IMR-90 (cell line): ENCODE data around the gene SEC22B. TPM values are rescaled to one million over a fixed set of nuclear protein-coding genes. Genes with fewer than 3 reads are reported as not detected.
"Not testable (repeated sequence)": the region's sequence is repeated elsewhere in the genome, so short reads cannot be mapped to it uniquely, and the experiment has no call there.

Source experiments
- ATAC-seq: fragments of 200-7000 bp; cut with Tn5 transposase; 2 replicates; pipeline ENCODE4 v1.9.1; 2020; ENCODE audit warnings: low read depth, mild to moderate bottlenecking, moderate library complexity
- BruUV-seq: library from RNA; stranded (reverse); fragments of 400-500 nt; replicated peaks from 2 replicates; lab custom pipeline; 2021; lab: Mats Ljungman, UMichigan
- CTCF ChIA-PET: fragments of 300-600 bp; formaldehyde crosslinking; extraction: SDS; loops from one replicate; lab custom pipeline; 2021; ENCODE audit warnings: antibody characterized with exemption; lab: Yijun Ruan, JAX
- POLR2A ChIA-PET: fragments of 300-600 bp; sonication (Branson Sonifier 250); formaldehyde crosslinking; loops from one replicate; lab custom pipeline; 2022; ENCODE audit warnings: antibody characterized with exemption; ENCODE audit not compliant: unreplicated experiment; lab: Charles Lee
- DNase-seq: peaks from one replicate; pipeline ENCODE4 v3.0.0; 2013
- H2AFZ ChIP-seq: replicated peaks from 2 replicates; pipeline ENCODE3; 2013; ENCODE audit warnings: low read length, mild to moderate bottlenecking; ENCODE audit not compliant: poor library complexity
- H2AK5ac ChIP-seq: 2 replicates; pipeline ENCODE4 v1.6.1; 2013; ENCODE audit warnings: low read depth, low read length, inconsistent platforms
- H2AK9ac ChIP-seq: replicated peaks from 2 replicates; pipeline ENCODE3; 2013; ENCODE audit warnings: mild to moderate bottlenecking, low read depth, low read length, moderate library complexity; ENCODE audit not compliant: poor library complexity
- H2BK120ac ChIP-seq: 2 replicates; pipeline ENCODE4 v1.6.1; 2013; ENCODE audit warnings: low read depth, low read length, inconsistent platforms
- H2BK15ac ChIP-seq: 3 replicates; pipeline ENCODE4 v1.6.1; 2013; ENCODE audit warnings: low read depth, low read length, inconsistent platforms
- H2BK20ac ChIP-seq: 2 replicates; pipeline ENCODE4 v1.6.1; 2013; ENCODE audit warnings: low read depth, mild to moderate bottlenecking, inconsistent platforms, low read length, moderate library complexity
- H2BK5ac ChIP-seq: 2 replicates; pipeline ENCODE4 v1.6.1; 2013; ENCODE audit warnings: mild to moderate bottlenecking, low read depth, low read length, inconsistent platforms; ENCODE audit not compliant: poor library complexity, severe bottlenecking
- H3K14ac ChIP-seq: replicated peaks from 2 replicates; pipeline ENCODE4 v1.6.1; 2013; ENCODE audit warnings: low read depth, low read length, inconsistent platforms
- H3K18ac ChIP-seq: 2 replicates; pipeline ENCODE4 v1.6.1; 2013; ENCODE audit warnings: low read depth, low read length, control low read depth
- H3K23ac ChIP-seq: 2 replicates; pipeline ENCODE4 v1.6.1; 2013; ENCODE audit warnings: low read depth, low read length, inconsistent platforms
- H3K27ac ChIP-seq: 2 replicates; pipeline ENCODE4 v1.5.1; 2013; ENCODE audit warnings: mild to moderate bottlenecking, control low read depth, low read length; ENCODE audit not compliant: insufficient read depth
- H3K27me3 ChIP-seq: 2 replicates; pipeline ENCODE4 v1.6.1; 2013; ENCODE audit warnings: low read length; ENCODE audit not compliant: control insufficient read depth, insufficient read depth
- H3K36me3 ChIP-seq: 2 replicates; pipeline ENCODE4 v1.6.1; 2013; ENCODE audit warnings: low read length, mixed read lengths; ENCODE audit not compliant: control insufficient read depth, insufficient read depth
- H3K4ac ChIP-seq: 2 replicates; pipeline ENCODE4 v1.6.1; 2013; ENCODE audit warnings: low read depth, low read length, inconsistent platforms
- H3K4me1 ChIP-seq: 2 replicates; pipeline ENCODE4 v1.6.1; 2013; ENCODE audit warnings: low read length, mixed read lengths; ENCODE audit not compliant: control insufficient read depth, insufficient read depth
- H3K4me2 ChIP-seq: 2 replicates; pipeline ENCODE4 v1.6.1; 2013; ENCODE audit warnings: low read depth, mild to moderate bottlenecking, control low read depth, low read length, moderate library complexity
- H3K4me3 ChIP-seq: 2 replicates; pipeline ENCODE4 v1.5.1; 2013; ENCODE audit warnings: low read depth, mild to moderate bottlenecking, control low read depth, low read length, moderate library complexity; ENCODE audit not compliant: insufficient read depth
- H3K56ac ChIP-seq: 2 replicates; pipeline ENCODE4 v1.6.1; 2013; ENCODE audit warnings: low read length, inconsistent platforms; ENCODE audit not compliant: insufficient read depth; ENCODE audit errors: extremely low read depth
- H3K79me1 ChIP-seq, 2 experiments: 2 replicates each; pipeline ENCODE4 v1.6.1; 2013; ENCODE audit warnings: low read length in 2 of 2, inconsistent platforms in 1 of 2, low read depth in 1 of 2
- H3K9ac ChIP-seq: 2 replicates; pipeline ENCODE4 v1.6.1; 2013; ENCODE audit warnings: low read depth, low read length, control low read depth
- H3K9me1 ChIP-seq: 2 replicates; pipeline ENCODE4 v1.6.1; 2013; ENCODE audit warnings: low read length, inconsistent platforms; ENCODE audit not compliant: insufficient read depth
- H3K9me3 ChIP-seq: 2 replicates; pipeline ENCODE4 v1.6.1; 2013; ENCODE audit warnings: low read length; ENCODE audit not compliant: control insufficient read depth, insufficient read depth
- H4K20me1 ChIP-seq: 2 replicates; pipeline ENCODE4 v1.6.1; 2013; ENCODE audit warnings: low read length, inconsistent platforms; ENCODE audit not compliant: insufficient read depth
- H4K5ac ChIP-seq: 2 replicates; pipeline ENCODE4 v1.6.1; 2013; ENCODE audit warnings: mild to moderate bottlenecking, low read depth, low read length, control low read depth
- H4K8ac ChIP-seq, 2 experiments: 2 replicates each; pipeline ENCODE4 v1.6.1; 2013; ENCODE audit warnings: low read depth in 2 of 2, low read length in 2 of 2, control low read depth in 1 of 2, inconsistent platforms in 1 of 2
- H4K91ac ChIP-seq: 2 replicates; pipeline ENCODE4 v1.6.1; 2013; ENCODE audit warnings: low read depth, low read length, inconsistent platforms; ENCODE audit not compliant: insufficient read depth
- WGBS, 2 experiments: methylation state at CpG; one replicate each; pipeline versions ENCODE4 v1.1.5 to v1.1.7; 2013; ENCODE audit warnings: missing lambda C conversion rate in 2 of 2; ENCODE audit not compliant: insufficient read length in 1 of 2; ENCODE audit errors: extremely low coverage in 2 of 2; 5-methylcytosine and 5-hydroxymethylcytosine counted together
- dilution Hi-C: fragments of 300-500 bp; cut with HindIII; formaldehyde crosslinking; loops from one replicate; pipeline ENCODE4 v1.14.3; 2018; ENCODE audit warnings: low sequenced_read_pairs; ENCODE audit not compliant: unreplicated experiment
- in situ Hi-C: fragments of 300-500 bp; cut with MboI; formaldehyde crosslinking; loops from 3 replicates; pipeline ENCODE4 v1.14.3; 2019; ENCODE audit warnings: low sequenced_read_pairs, inconsistent platforms, mixed read lengths
- intact Hi-C: fragments of 100-400 bp; cut with micrococcal nuclease; formaldehyde crosslinking; loops from 2 replicates; pipeline ENCODE4 v1.10.0; 2022
- polyA plus RNA-seq, 3 experiments: library from polyadenylated mRNA; depleted of rRNA; stranded (reverse); fragments of >200 nt; gene quantifications; 2 replicates each; pipeline ENCODE4 v1.2.3, GENCODE V29; 2012; ENCODE audit warnings: low replicate concordance in 1 of 3
- total RNA-seq: library from RNA; depleted of rRNA; stranded (reverse); fragments of >200 nt; gene quantifications from 2 replicates; pipeline ENCODE4 v1.2.3, GENCODE V29; 2012

The SEC22B gene
- total and polyA plus RNA-seq, 2 of the 4 experiments (the other 2 are of a cell fraction), result 35.9 to 57.4 TPM

DNA sequence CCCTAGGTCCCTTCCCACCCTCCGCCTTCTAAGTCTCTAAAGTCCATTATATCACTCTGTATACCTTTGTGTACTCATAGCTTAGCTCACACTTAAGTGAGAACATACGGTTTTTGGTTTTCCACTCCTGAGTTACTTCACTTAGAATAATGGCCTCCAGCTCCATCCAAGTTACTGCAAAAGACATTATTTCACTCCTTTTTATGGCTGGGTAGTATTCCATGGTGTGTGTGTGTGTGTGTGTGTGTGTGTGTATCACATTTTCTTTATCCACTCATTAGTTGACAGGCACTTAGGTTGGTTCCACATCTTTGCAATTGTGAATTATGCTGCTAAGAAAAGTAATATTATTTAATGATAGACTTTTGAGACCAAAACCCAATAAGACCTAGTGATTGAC lies 1.7 kb upstream of the SEC22B start:
- H3K9me1 ChIP-seq, H3K27me3 ChIP-seq, H3K9ac ChIP-seq, H3K4me3 ChIP-seq, dilution Hi-C loops, H4K20me1 ChIP-seq, ATAC-seq, POLR2A ChIA-PET, in situ Hi-C loops, H3K9me3 ChIP-seq, intact Hi-C loops, CTCF ChIA-PET, H2BK15ac ChIP-seq, H2AFZ ChIP-seq, H2AK9ac ChIP-seq, H3K36me3 ChIP-seq, DNase-seq, H3K4me2 ChIP-seq, H3K56ac ChIP-seq, H4K91ac ChIP-seq, H3K14ac ChIP-seq, BruUV-seq, H2AK5ac ChIP-seq: not testable (repeated sequence)
- H3K4me1 ChIP-seq, result peaks cover 12% of the 10 kb centered on the region
- H3K79me1 ChIP-seq, result peaks cover 0 to 12% of the 10 kb centered on the region in 2 experiments; a peak in 1 of 4 replicates
- H3K4ac ChIP-seq, result peak overlapping the region; percentile 19; the same call in 1 of the 2 replicates
- peak overlapping the region; percentile 99; the same call in 1 of the 2 replicates for H3K18ac ChIP-seq
- peak overlapping the region in 1 of 2 experiments; percentile 90; a peak in 2 of 4 replicates for H4K8ac ChIP-seq
- WGBS, 2 experiments, result 100% methylated on average over 1 of the region's 2 CpGs; no CpG with 5 or more reads in 1 of the 2 experiments
- H3K23ac ChIP-seq, result 0 out of 2 replicates have a peak overlapping the region, but pooled peaks have one; percentile 82
- peak overlapping the region; percentile 95 for H2BK120ac ChIP-seq
- H2BK20ac ChIP-seq, result peak overlapping the region; percentile 85; the same call in 1 of the 2 replicates
- H2BK5ac ChIP-seq, result peak overlapping the region; percentile 100
- H3K27ac ChIP-seq, result peak overlapping the region; percentile 91; the same call in 1 of the 2 replicates
- peak overlapping the region; percentile 90; the same call in 1 of the 2 replicates for H4K5ac ChIP-seq
